ENCODE results near the gene RFX3. TPM values are rescaled to one million over a fixed set of nuclear protein-coding genes. Genes with fewer than 3 reads are reported as not detected.

The RFX3 gene
- total and polyA plus RNA-seq, 2 donors (not counting 3 experiments of a cell fraction or from before 2014, with no cell fraction given) = 4.8 to 10.5 TPM

- no peak for DNase-seq (ENCODE audit: low read depth, low spot score)
- no peak overlapping the region for H2AFZ ChIP-seq (ENCODE audit: low read depth, low read length)
Observed at GRCh38 chr9:3292311-3292710, 233.5 kb downstream of the RFX3 start.

More at GRCh38 chr9:3292311-3292710, 233.5 kb downstream of the RFX3 start:
- H3K9me3 ChIP-seq (replicated peaks; ENCODE audit: control insufficient read depth, insufficient read depth, low read length) = no peaks in the 10 kb centered on the region
- intact Hi-C loops (cut with micrococcal nuclease) = no loop called here
- H3K9ac ChIP-seq (replicated peaks; ENCODE audit: extremely low read depth, insufficient read depth, low read length) = no peak overlapping the region
- TF ChIP-seq CTCF (IDR thresholded peaks at IDR 0.05; ENCODE audit: extremely low read depth in 1 of 2, insufficient read depth in 1 of 2, low read depth in 1 of 2, low read length in 2 of 2) (no peak), EZH2 (IDR thresholded peaks at IDR 0.05; ENCODE audit: borderline replicate concordance, low read depth, low read length, severe bottlenecking) (no peak), MAX (IDR thresholded peaks at IDR 0.05; ENCODE audit: insufficient read depth, insufficient read length) (no peak), FOS (IDR thresholded peaks at IDR 0.05; ENCODE audit: borderline replicate concordance, insufficient read depth, low read length) (no peak), MYC (IDR thresholded peaks at IDR 0.05; ENCODE audit: low read depth, low read length) (no peak)
- no peak overlapping the region for H3K27ac ChIP-seq (ENCODE audit: insufficient read depth, low read depth, low read length)
- no peaks in the 10 kb centered on the region for H3K27me3 ChIP-seq (ENCODE audit: control insufficient read depth in 2 of 2, insufficient read depth in 2 of 2, low read length in 2 of 2)
- H3K9me1 ChIP-seq (replicated peaks; ENCODE audit: control insufficient read depth, extremely low read depth, insufficient read depth, low read length) = no peaks in the 10 kb centered on the region
- CTCF ChIA-PET = interaction anchor here (0.6 to 1.9 kb wide), 4 partner anchors 45 to 149 kb away, joined by 3 to 15 read pairs (median 3); no protein-coding TSS in a partner anchor
- no peaks in the 10 kb centered on the region for H3K4me1 ChIP-seq (ENCODE audit: control insufficient read depth, extremely low read depth, insufficient read depth, low read length)
- H3K79me2 ChIP-seq (ENCODE audit: control insufficient read depth, insufficient read depth, low read length) = no peaks in the 10 kb centered on the region
- no peak for FAIRE-seq
- H3K4me2 ChIP-seq (ENCODE audit: insufficient read depth, low read length) = no peak overlapping the region
- no TSS peak for BruUV-seq (replicated peaks)
- dilution Hi-C loops (cut with MboI; ENCODE audit: extremely low pct_ligation_motif_present, low sequenced_read_pairs) = no loop called here
- H3K36me3 ChIP-seq (ENCODE audit: control insufficient read depth in 2 of 2, extremely low read depth in 1 of 2, insufficient read depth in 2 of 2, low read length in 2 of 2) = no peaks in the 10 kb centered on the region
- POLR2A ChIA-PET = no interaction called here
- H4K20me1 ChIP-seq (replicated peaks; ENCODE audit: control insufficient read depth, extremely low read depth, insufficient read depth, low read length) = no peaks in the 10 kb centered on the region
- H3K4me3 ChIP-seq (replicated peaks in 1 of 3; ENCODE audit: insufficient read depth in 1 of 3, low read depth in 1 of 3, low read length in 3 of 3) = no peak overlapping the region
